Panc1 (cell line): Measurements from ENCODE around the gene HOXA9. TPM values are rescaled to one million over a fixed set of nuclear protein-coding genes. Genes with fewer than 3 reads are reported as not detected.

Source experiments
- ATAC-seq: fragments of 200-7000 bp; cut with Tn5 transposase; 2 replicates; pipeline ENCODE4 v1.9.1; 2020; ENCODE audit warnings: mild to moderate bottlenecking, moderate library complexity
- BruUV-seq: library from RNA; stranded (reverse); fragments of 400-500 nt; replicated peaks from 2 replicates; lab custom pipeline; 2021; lab: Mats Ljungman, UMichigan
- CTCF ChIA-PET: fragments of 300-600 bp; sonication (Branson Sonifier 250); formaldehyde crosslinking; loops from one replicate; lab custom pipeline; 2022; ENCODE audit warnings: antibody characterized with exemption; lab: Charles Lee
- POLR2A ChIA-PET: fragments of 300-600 bp; sonication (Branson Sonifier 250); formaldehyde crosslinking; loops from one replicate; lab custom pipeline; 2022; ENCODE audit warnings: antibody characterized with exemption; lab: Charles Lee
- DNase-seq: peaks from one replicate; pipeline ENCODE4 v3.0.0-alpha.2; 2010; ENCODE audit warnings: low read depth, low spot score
- H3K27ac ChIP-seq: 2 replicates; pipeline ENCODE4 v1.5.1; 2011; ENCODE audit warnings: mild to moderate bottlenecking, low read length, inconsistent platforms
- H3K27me3 ChIP-seq: fragments of 200-500 bp; sonication (Bioruptor generic); 2 replicates; pipeline ENCODE4 v1.6.0; 2014; ENCODE audit warnings: low read length, inconsistent platforms; ENCODE audit not compliant: control insufficient read depth, insufficient read depth
- H3K36me3 ChIP-seq: fragments of 200-500 bp; sonication (Bioruptor generic); 2 replicates; pipeline ENCODE4 v1.5.1; 2014; ENCODE audit warnings: inconsistent platforms, mild to moderate bottlenecking, low read length, moderate library complexity; ENCODE audit not compliant: control insufficient read depth, insufficient read depth
- H3K4me1 ChIP-seq: 2 replicates; pipeline ENCODE4 v1.5.1; 2011; ENCODE audit warnings: inconsistent platforms, mild to moderate bottlenecking, low read length, moderate library complexity; ENCODE audit not compliant: control insufficient read depth, insufficient read depth
- H3K4me3 ChIP-seq, 2 experiments: 2 replicates each; pipeline ENCODE4 v1.5.1; 2011 to 2012; ENCODE audit warnings: low read depth in 2 of 2, low read length in 2 of 2, mild to moderate bottlenecking in 2 of 2, inconsistent platforms in 1 of 2, moderate library complexity in 1 of 2
- H3K9me3 ChIP-seq: fragments of 200-500 bp; sonication (Bioruptor generic); 2 replicates; pipeline ENCODE4 v1.5.1; 2014; ENCODE audit warnings: low read depth, mild to moderate bottlenecking, inconsistent platforms, low read length, moderate library complexity; ENCODE audit not compliant: control insufficient read depth, insufficient read depth
- CTCF ChIP-seq: fragments of 450-650 bp; IDR thresholded peaks from 2 replicates; pipeline ENCODE4 v1.5.1; 2017; ENCODE audit warnings: mild to moderate bottlenecking
- POLR2AphosphoS5 ChIP-seq: IDR thresholded peaks from 2 replicates; pipeline ENCODE4 v1.6.1; 2012; ENCODE audit warnings: mild to moderate bottlenecking, low read depth, low read length, moderate library complexity
- SIN3A ChIP-seq: IDR thresholded peaks from 2 replicates; pipeline ENCODE4 v1.6.1; 2012; ENCODE audit warnings: low read depth, mild to moderate bottlenecking, low read length, moderate library complexity, borderline replicate concordance; ENCODE audit not compliant: insufficient read depth
- TCF7L2 ChIP-seq: IDR thresholded peaks from 2 replicates; pipeline ENCODE4 v1.6.1; 2011; ENCODE audit warnings: mild to moderate bottlenecking, low read depth, low read length, inconsistent platforms
- in situ Hi-C: cut with HindIII; loops from 2 replicates; pipeline ENCODE4 v1.10.0; 2016; ENCODE audit warnings: low sequenced_read_pairs, low pct_unique_long_range_greater_than_20kb
- intact Hi-C: fragments of 100-400 bp; cut with micrococcal nuclease; formaldehyde crosslinking; loops from one replicate; pipeline ENCODE4 v1.10.0; 2022; ENCODE audit not compliant: unreplicated experiment
- total RNA-seq: library from RNA; stranded (reverse); gene quantifications from one replicate; pipeline ENCODE4 v1.2.1, GENCODE V29; 2021; ENCODE audit not compliant: unreplicated experiment
- TF ChIP-seq, protein P1 (sequence below), 2 experiments: IDR thresholded peaks; 2 replicates each; pipeline ENCODE4 v1.6.1; 2011 to 2012; ENCODE audit warnings: low read depth in 2 of 2, control low read depth in 1 of 2, low read length in 1 of 2, mild to moderate bottlenecking in 1 of 2, moderate library complexity in 1 of 2; ENCODE audit not compliant: insufficient read depth in 1 of 2

The HOXA9 gene
- total RNA-seq, 1 experiment from 2014 or later = not detected

- no TSS peak for BruUV-seq
- no peaks in the 10 kb centered on the region for H3K36me3 ChIP-seq
Measured at GRCh38 chr7:27122077-27122910, 43.0 kb downstream of the HOXA9 start.

DNA sequence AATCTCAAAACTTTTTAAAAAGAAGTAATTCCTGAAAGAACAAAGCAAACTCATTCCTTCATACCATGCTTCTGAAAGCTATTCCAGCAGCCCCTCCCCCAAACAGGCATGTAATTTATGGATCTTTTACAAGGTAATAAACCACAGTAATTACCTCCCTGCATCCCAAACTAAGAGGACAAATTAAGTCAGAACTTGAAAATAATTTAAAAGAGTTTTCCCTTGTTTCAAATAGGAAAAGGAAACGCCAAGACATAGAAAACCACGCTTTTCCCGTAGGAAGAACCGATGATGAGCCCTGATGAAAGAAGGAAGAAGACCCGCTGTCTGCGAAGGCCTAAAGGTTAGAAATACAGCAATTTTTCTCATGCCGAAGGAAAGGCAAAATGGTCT, 43.7 kb downstream of the HOXA9 start:
- ATAC-seq (no peak), DNase-seq (no peak)
- in situ Hi-C loops (no loop called here), intact Hi-C loops (loop anchor here (1.0 kb wide), 1 partner anchor 7 kb away; no protein-coding TSS in a partner anchor)
- no TSS peak for BruUV-seq
- H3K27ac ChIP-seq = peak overlapping the region; percentile 99
- H3K4me1 ChIP-seq = peaks cover 85% of the 10 kb centered on the region
- no peaks in the 10 kb centered on the region for H3K36me3 ChIP-seq
- TF ChIP-seq CTCF = no peak
- TF ChIP-seq TCF7L2 = peak; percentile 50; the same call in 1 of the 2 replicates
- H3K4me3 ChIP-seq = peak overlapping the region; percentile 51 to 67
- no peaks in the 10 kb centered on the region for H3K27me3 ChIP-seq
- H3K9me3 ChIP-seq = no peaks in the 10 kb centered on the region
- ChIA-PET POLR2A (interaction anchor here (0.6 kb wide), 2 partner anchors 264 to 443 kb away, joined by 3 to 14 read pairs; no protein-coding TSS in a partner anchor), CTCF (interaction anchor here (1.3 kb wide), 1 partner anchor 29 kb away, joined by 4 read pairs; no protein-coding TSS in a partner anchor)

More at GRCh38 chr7:27122077-27122910, 43.0 kb downstream of the HOXA9 start:
- peaks cover 85% of the 10 kb centered on the region for H3K4me1 ChIP-seq
- H3K27me3 ChIP-seq = no peaks in the 10 kb centered on the region
- intact Hi-C loops = loop anchor here (1.0 kb wide), 1 partner anchor 8 kb away; no protein-coding TSS in a partner anchor
- in situ Hi-C loops = no loop called here
- H3K9me3 ChIP-seq = no peaks in the 10 kb centered on the region
- peak overlapping the region; percentile 51 to 67 for H3K4me3 ChIP-seq
- no peak for DNase-seq
- POLR2A ChIA-PET = interaction anchor here (0.6 kb wide), 3 partner anchors 263 to 443 kb away, joined by 3 to 14 read pairs (median 3); no protein-coding TSS in a partner anchor
- peak overlapping the region; percentile 99 for H3K27ac ChIP-seq
- 0 out of 2 replicates have a peak, but pooled peaks have one; percentile 7 for TF ChIP-seq TCF7L2
- no peak for TF ChIP-seq SIN3A
- TF ChIP-seq, protein P1, sequence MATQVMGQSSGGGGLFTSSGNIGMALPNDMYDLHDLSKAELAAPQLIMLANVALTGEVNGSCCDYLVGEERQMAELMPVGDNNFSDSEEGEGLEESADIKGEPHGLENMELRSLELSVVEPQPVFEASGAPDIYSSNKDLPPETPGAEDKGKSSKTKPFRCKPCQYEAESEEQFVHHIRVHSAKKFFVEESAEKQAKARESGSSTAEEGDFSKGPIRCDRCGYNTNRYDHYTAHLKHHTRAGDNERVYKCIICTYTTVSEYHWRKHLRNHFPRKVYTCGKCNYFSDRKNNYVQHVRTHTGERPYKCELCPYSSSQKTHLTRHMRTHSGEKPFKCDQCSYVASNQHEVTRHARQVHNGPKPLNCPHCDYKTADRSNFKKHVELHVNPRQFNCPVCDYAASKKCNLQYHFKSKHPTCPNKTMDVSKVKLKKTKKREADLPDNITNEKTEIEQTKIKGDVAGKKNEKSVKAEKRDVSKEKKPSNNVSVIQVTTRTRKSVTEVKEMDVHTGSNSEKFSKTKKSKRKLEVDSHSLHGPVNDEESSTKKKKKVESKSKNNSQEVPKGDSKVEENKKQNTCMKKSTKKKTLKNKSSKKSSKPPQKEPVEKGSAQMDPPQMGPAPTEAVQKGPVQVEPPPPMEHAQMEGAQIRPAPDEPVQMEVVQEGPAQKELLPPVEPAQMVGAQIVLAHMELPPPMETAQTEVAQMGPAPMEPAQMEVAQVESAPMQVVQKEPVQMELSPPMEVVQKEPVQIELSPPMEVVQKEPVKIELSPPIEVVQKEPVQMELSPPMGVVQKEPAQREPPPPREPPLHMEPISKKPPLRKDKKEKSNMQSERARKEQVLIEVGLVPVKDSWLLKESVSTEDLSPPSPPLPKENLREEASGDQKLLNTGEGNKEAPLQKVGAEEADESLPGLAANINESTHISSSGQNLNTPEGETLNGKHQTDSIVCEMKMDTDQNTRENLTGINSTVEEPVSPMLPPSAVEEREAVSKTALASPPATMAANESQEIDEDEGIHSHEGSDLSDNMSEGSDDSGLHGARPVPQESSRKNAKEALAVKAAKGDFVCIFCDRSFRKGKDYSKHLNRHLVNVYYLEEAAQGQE (IDR thresholded peaks at IDR 0.05; ENCODE audit: insufficient read depth in 1 of 2, low read depth in 2 of 2, low read length in 1 of 2) = no peak
- no peak; the same call in 1 of the 2 replicates for TF ChIP-seq POLR2AphosphoS5
- TF ChIP-seq CTCF = no peak
- ATAC-seq = peak; percentile 46
- CTCF ChIA-PET = no interaction called here
